Prostate gland (tissue), 2 donors: ENCODE data around the gene HCFC1.

ENCODE experiments used
- CTCF ChIP-seq, 4 experiments: fragments of 200-600 bp in 2 of 4; fragments of 450-650 bp in 2 of 4; sonication (generic) in 2 of 4; IDR thresholded peaks; 1 replicate in 3 of 4; 2 replicates in 1 of 4; pipeline ENCODE4 v1.5.1; 2016 to 2019; ENCODE audit warnings: antibody characterized with exemption in 4 of 4, mild to moderate bottlenecking in 2 of 4, moderate library complexity in 2 of 4
- POLR2A ChIP-seq: fragments of 450-650 bp; IDR thresholded peaks from one replicate; pipeline ENCODE4 v1.6.1; 2016; ENCODE audit warnings: antibody characterized with exemption, mild to moderate bottlenecking

- no peak for TF ChIP-seq CTCF (IDR thresholded peaks at IDR 0.05)
- TF ChIP-seq POLR2A = no peak
These were observed 8.1 kb downstream of the HCFC1 start for GRCh38 chrX:153963546-153963945.
